ENCODE measurements around the gene HSPA12B.

Gene HSPA12B, protein sequence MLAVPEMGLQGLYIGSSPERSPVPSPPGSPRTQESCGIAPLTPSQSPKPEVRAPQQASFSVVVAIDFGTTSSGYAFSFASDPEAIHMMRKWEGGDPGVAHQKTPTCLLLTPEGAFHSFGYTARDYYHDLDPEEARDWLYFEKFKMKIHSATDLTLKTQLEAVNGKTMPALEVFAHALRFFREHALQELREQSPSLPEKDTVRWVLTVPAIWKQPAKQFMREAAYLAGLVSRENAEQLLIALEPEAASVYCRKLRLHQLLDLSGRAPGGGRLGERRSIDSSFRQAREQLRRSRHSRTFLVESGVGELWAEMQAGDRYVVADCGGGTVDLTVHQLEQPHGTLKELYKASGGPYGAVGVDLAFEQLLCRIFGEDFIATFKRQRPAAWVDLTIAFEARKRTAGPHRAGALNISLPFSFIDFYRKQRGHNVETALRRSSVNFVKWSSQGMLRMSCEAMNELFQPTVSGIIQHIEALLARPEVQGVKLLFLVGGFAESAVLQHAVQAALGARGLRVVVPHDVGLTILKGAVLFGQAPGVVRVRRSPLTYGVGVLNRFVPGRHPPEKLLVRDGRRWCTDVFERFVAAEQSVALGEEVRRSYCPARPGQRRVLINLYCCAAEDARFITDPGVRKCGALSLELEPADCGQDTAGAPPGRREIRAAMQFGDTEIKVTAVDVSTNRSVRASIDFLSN

DNA sequence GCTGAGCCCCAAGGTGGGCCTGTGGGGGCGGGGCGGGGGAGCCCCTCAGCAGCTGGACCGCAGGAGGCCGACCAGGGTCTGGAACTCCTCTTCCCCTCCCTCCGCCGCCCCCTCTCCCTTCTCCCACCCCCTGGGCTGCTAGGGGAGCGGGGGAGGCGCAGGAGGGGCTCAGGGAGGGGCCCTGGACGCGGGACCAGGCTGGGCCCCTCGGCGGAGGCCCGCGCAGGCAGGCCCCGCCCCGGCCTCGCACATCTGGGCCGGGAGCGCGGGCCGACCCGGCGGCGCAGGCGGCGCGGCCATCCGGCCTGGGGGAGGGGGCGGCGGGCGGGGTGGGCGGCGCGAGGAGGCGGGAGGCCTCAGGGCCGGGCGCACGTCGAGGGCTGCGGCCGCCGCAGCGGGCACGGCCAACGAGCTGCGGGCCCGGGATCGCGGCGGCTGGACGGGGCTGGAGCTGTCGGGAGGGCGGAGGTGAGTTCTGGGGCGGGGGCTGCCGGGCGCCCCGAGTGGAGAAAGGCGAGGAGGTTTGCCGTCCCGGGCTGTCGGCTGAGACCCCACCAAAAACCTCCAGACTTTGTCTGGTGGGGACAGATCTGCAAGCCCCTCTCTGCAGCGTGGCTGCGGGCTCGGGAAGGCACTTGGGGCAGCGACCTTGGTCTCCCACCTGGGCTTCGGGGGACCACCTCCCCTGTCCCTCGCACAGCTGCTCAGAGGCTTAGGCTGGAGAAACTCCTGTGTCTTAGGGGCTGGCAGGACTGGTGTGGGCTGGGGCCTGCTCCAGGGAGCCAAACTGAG is at the start of gene HSPA12B:
HSPA12B (plus strand) TSS at position 359 of the 792 bp plus-strand sequence. CDS start 5,990 bp downstream, outside the sequence.
- no peak for DNase-seq

DNA sequence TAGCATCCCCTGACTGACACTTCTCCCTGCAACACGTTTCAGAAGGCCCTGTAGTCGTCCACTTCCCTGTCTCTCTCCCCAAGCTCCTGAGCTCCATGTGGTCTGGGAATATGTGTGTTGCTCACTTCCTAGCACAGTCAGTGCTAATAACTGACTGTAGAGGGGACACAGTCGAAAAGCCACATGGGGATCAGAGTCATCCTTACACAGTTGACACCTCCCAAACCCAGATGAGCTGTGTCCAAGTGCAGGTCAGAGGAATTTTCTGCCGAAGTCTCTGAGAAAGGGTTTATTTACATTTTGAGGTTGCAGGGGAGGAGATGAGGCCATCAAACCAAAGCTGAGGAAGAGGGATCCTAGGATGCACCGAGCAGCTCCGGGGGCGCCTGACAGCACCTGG is 47.1 kb upstream of the HSPA12B start:
- DNase-seq = no peak

DNA sequence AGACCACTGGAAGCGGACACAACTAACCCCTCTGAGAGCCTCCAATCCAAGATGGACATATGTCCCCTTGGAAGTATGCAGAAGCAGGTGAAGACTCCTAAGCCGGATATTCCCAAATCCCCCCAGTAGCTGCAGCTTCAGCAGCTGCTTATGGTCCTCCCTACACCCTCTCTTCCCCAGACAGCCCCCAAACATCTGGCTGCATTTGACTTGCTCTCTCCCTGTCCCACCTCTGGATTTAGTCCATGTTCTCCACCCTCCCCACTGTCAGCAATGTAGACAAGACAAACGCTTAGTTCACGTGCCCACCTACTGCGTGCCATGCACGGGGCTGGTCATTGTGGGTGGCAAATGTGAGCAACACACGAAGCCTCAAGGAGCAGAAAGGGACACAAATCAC is 46.1 kb upstream of the HSPA12B start:
- no peak for DNase-seq

DNA sequence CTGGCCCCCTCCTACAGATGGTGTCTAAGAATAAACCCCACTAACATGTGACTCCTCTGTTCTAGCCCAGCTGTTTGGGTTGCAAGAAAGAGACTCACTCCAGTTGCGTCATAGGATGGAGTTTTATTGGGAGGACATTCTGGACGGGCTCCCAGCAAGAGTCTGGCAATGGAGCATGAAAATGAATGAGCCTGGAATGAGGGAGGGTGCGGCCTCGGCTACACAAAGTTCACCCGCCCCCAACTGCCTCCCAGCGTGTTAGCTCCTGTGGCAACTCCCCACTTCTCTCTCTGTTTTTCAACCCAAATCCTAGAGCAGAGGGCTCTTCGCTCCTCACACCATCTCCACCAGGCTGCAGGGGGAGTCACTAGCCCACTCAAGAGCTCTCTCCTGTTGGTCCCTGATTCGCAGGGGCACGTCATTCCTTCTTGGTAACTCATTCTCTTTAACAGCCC is 45.6 kb upstream of the HSPA12B start:
- DNase-seq = no peak

DNA sequence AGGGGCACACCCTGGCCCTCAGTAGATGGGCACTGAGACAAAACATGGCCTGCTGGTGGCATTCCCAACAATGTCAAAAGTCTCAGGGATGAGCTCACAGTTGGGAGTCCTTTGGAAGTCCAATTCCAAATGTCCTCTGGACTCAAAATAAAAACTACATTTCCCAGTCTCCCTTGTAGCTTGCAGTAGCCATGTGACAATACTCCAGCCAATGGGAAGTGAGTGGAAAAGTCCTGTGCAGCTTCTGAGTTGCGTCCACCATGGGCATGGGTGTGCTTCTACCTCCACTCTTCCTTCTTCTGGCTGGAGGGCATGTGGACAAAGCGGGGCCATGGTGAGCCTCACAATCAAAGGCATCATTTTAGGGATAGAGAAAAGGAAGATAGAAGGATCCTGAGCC is 44.8 kb upstream of the HSPA12B start:
- DNase-seq = no peak

DNA sequence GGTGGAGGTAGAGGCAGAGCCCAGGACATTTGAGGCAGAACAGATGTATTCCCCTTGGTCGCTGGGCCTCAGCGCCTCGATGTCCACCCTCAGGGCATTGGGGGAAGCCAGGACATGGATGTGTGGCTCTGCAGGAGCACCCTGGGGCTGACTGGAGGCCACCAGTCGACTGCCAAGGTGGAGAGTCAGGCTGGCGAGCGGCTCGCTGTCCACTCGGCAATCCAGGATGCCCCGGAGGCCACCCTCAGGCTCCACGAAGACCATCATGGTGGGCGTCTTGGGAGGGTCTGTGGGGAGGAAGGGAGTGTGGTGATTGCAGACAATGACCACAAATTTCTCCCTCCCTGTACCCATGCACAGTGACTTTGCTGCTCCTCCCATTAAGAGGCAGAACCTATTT is 42.5 kb upstream of the HSPA12B start:
- no peak for DNase-seq

DNA sequence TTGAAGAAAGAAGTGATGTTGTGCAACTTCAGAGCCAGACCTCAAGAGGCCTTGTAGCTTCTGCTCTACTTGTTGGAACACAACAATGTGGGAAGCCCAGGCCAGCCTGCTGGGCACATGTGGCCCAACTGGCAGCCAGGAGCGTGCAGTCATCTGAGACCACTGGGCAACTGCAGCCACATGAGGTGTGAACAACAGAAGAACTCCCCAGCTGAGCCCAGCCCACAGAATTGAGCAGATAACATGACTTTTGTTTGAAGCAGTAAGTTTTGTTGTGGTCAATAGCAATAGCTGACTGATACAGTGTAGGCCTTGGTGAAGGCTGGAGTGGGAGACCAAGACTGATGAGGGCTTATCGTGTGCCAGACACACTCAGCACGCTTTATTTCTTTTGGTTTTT is 42.1 kb upstream of the HSPA12B start:
- DNase-seq = no peak

DNA sequence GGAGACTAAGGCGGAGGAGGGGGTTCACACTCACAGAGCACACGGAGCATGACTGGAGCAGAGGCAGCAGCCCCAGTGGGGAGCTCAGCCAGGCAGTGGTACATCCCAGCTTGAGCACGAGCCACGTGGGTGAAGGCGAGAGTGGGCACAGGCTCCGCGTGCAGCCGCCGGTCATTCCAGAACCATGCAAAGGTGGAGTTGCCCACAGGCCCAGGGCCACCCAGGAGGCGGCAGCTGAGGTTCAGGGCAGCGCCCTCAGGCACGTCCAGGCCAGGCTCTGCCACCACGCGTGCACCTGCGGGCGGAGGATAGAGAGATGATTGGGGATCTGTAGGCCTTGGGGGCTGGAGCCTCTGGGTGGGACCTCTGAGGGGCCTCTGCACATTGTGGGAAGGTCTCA is 41.2 kb upstream of the HSPA12B start:
- no peak for DNase-seq

DNA sequence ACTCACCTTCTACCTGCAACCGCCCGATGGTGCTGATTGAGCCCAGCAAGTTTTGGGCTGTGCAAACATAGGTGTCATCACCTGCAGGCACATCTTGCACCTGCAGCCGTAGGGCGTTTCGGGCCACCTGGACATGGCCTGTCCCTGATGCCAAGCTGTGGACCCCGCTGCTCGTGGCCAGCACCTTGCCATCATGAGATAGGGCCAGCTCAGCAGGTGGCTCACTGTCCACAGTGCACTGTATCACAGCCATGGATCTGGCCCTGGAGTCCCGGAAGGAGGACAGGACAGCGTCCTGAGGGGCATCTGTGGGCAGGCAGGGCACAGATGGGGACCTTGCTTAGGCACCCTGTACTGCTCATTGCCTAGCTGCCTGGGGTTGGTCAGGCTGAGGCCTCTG is 40.6 kb upstream of the HSPA12B start:
- no peak for DNase-seq

DNA sequence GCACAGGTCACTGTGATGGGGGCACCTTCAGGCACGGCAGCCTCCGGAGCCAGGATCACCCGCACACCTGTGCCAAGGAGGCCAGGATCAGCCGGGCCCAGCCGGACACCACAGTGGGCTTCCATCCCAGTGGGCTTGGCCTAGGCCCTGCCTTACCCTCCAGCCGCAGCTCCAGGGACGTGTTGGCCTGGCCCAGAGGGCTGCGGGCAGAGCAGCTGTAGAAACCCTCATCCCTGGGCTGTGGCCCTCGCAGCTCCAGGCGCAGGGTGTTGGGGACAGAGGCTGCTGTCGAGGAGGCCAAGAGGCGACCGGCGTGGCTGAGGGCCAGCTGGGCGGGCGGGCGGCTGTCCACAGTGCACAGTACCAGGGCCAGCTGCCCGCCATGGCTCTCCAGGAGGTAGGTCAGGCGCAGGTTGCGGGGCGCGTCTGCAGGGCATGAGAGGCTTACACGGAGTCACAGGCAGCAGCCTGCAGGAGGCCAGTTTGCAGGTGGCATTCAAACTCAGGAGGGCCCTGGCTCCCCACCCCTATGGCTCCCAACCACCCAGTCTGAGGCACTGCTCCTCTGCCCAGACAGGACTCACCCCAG is 39.7 kb upstream of the HSPA12B start:
- DNase-seq = no peak

DNA sequence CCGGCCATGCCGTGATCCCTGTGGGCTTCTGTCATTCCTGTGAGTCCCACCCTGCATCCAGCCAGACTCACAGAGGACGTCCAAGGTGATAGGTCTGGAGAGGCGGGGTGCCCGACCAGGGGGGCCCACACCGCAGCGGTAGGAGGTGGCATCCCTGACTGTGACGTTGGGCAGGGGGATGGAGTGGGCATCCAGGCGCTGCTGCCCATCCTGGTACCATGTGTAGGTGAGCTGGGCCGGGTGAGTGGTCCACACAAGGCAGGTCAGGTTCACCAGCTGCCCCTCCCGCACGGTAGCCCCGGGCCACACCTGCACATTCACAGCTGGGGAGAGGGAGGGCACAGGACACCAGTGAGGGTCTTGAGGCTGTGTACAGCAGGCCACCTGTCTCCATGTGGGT is 39.1 kb upstream of the HSPA12B start:
- no peak for DNase-seq

DNA sequence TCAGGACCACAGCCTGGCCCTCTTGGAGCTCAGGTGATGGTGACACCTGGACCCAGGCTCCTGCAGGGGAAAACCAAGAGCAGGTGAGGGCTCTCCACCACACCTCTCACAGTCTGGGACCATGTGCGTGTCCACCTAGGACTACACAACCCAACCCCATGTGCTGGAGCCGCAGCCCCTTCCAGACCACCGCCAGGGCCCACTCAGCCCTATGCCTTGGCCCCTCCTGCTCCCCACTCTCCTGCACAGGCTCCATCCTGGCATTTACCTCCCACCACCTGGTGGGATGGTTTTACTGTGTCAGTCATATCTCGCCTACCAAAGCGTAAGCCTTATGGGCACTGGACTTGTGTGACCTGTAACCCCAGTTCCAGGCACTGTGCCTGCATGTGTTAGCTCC is 37.6 kb upstream of the HSPA12B start:
- no peak for DNase-seq

DNA sequence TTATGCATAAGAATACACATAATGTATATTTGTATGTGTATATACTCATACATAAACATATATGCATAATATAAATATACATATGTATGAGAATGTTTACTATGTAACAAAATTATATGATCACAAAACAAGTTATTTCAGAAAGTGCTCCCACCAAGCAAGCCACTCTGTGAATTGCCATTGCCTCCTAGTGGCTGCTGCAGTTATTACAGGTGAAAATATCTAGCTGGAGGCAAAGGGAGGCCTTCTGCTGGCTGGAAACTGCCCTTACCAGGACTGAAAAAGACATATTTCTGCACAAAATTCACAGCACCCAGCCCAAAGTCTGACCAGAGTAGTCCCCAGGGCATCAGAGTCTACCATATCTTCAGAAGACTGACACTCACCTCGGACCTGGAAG is 36.3 kb upstream of the HSPA12B start:
- no peak for DNase-seq

DNA sequence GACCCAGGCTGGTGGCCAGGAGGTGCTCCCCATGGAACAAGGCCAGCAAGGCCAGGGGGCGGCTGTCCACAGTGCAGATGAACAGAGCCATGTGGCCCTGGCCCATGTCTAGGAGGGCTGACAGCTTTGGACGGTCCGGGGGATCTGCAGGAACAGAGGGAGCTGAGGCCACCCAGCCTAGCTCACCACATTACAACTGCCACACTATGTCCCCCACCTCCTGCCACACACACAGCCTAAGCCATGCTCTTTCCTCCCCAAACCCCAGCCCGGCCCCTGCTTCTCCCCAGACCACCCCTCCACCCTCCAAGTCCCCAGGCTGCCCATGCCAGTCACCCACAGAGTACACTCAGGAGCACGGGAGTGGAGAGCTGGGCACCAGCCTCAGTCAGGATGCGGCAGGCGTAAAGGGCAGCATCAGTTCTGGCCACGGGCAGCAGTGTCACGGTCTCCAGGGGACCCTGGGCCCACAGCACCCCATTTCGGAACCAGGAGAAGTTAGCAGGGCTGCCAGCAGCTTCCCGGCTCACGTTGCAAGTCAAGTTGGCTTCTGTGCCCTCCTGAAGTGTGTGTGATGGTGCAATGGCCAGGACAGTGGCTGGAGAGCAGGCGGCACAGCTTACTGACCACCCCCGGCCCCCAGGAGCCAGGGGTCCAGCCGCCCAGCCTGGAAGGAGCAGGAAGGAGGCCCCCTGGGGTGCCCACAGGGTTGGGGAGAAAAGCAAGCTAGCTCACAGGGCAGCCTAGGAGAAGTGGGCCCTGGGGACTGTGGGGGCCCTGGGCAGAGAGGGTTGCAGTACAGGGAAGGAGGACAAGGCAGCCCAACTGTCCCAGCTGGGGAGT is 35.5 kb upstream of the HSPA12B start:
- DNase-seq = no peak

DNA sequence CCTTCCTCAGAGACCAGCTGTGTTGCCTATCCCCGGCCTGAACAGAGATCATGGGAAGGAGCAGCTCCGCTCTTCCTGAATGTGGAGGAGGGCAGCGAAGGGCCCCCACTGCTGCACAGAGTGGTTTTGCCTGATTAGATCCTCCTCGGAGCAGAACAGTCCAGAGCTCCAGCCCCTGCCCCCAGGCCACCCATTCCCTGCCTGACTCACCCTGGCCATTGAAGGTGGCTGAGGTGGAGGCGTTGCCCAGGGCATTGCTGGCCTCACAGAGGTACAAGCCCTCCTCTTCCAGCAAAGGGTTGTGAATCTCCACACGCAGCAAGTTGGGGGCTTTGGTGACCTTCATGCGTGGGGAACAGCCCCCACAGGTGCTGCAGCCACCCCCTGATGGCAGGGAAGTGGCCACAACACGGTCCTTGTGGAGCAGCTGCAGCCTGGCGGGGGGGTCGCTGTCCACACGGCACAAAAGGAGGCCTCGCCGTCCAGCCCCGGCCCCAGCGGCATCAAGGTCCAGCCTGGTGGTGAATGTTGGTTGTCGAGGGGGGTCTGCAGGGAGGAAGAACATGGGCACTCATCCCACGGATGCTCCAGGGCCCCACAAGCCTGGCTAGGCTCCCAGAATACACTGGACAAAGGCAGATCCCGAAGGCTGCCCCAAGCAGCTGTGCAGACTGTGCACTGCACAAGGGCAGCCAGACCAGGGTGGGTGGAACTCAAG is 34.7 kb upstream of the HSPA12B start:
- DNase-seq = no peak

DNA sequence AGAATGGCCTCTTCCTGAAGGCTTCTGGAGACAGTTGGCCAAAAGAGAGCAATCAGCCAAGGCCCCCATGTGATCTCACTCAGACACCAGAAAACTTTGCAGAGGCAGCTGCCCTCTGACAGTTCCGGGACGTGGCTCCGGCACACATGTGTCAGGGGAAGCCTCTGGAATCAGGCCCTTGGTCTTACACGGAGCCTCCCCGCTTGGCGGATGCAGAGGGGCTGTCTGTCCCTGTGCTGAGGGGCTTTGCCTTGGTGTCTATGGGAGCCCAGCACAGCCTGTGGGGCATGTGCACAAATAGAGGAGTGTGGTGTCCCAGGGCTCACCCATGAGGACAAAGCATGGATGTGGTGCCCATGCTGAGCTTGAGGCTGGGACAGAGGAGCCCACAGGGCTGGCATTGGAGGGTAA is 33.9 kb upstream of the HSPA12B start:
- DNase-seq = no peak

DNA sequence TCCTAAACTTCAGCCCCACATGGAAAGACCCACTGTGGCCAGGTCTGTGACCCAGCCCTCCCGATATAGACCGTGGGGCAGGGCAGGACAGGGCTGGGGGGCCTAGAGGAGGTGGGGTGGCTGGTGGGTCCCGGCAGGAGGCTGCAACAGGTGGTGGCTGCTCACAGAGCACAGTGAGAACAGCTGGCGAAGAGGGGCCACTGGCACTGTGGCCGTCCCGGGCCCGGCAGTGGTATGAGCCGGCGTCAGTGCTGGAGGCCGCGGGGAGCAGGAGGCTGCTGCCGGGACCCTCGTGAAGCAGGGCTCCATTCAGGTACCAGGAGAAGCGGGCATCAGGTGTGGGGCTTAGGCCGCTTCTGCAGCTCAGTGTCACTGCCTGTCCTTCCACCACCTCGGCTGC is 33.4 kb upstream of the HSPA12B start:
- DNase-seq = no peak

DNA sequence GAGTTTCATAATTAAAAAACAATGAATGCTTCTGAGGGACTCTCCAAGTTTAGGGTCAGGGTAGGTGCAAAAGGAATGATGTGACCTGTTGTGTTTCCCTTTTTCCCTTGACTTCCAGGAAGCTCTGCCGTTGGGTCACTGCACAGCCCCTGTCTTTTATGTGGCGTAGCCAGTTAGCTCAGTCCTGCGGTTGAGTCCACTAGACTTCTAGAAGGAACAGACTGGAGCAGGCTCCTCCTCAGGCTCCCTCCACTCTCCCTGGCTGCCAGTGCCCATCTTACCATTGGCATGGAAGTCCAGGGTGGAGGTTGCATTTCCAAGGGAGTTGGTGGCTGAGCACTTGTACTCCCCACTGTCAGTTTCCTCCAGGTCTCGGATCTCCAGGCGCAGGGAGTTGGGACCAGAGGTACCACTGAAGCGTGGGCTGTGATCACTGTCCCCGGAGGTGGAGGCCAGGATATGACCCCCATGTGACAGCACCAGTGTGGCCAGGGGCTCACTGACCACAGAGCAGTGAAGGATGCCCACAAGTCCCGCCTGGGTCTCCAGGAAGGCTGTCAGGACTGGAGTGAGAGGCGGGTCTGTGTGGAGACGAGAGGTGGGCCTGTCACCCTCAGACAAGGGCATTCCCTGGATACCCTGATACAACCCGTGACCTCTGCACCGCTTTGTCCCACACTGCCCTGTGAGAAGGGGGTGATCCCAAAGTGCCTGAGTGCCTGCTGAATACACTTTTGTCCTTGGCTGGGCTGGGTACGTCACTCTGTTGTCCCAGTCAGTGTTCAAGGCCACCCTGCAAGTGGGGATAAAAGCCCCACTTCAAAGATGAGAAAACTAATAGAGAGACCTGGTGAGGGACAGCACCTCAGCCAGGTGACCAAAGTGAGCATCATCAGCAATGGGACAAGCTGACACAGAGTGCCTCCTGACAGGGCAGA is 31.2 kb upstream of the HSPA12B start:
- DNase-seq = no peak

DNA sequence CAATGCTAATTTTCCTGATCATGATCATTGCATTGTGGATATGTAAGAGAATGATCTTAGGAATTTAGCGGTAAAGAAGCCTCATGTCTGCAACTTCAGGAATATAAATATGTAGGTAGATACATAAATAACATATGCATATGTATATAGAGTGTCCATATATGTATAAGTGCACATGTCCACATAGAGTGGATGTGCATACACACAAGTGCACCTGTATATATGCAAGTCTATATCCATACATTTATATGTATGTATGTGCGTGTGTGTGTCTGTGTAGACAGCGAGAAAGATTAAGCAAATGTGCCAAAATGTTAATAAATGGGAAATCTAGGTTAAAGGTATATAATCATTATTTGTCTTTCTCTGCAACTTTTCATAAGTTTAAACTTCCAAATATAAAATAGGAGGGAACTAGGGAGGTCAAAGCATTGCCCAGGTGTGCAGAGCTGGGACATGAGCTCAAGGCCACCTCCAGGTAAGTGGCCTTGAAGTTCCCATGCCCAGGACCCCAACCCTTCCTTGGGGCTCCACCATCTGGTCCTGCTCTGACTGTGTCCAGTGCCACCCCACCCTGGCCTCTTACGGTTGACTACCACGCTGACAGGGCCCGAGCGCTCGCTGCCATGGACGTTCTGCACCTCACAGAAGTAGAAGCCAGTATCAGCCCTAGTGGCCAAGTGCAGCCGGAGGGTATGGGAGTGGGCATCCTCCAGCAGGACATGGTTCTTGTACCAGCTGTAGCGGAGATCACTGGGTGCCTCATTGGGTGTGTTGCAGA is 29.7 kb upstream of the HSPA12B start:
- DNase-seq = no peak

DNA sequence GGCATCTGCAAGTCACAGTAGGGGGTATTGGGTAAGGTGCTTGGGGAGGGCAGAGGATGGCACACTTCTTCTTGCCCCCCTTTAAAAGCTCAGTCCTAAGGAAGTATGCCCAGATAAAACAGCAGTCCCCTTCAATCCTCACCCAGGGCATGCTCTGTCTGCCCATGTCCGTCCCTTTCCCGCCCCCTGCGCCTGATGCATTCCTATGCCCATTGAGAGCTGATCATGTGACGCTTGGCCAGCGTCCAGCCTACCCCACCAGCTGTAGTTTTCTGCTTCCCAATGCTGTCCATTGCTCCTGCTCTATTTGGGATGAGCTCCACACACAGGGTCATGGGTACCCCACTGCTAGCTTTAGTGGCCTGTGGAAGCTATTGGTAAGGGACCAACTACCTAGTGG is 28.4 kb upstream of the HSPA12B start:
- DNase-seq = no peak
